ENCODE results near the gene LKAAEAR1. TPM values are rescaled to one million over a fixed set of nuclear protein-coding genes. Genes with fewer than 3 reads are reported as not detected.

The LKAAEAR1 gene
- total RNA-seq, 4 donors from 2014 or later = not detected

- Histone ChIP-seq H3K36me3 (no peaks in the 10 kb centered on the region), H3K4me1 (peaks cover 0 to 10% of the 10 kb centered on the region in 2 donors), H3K9me3 (no peaks in the 10 kb centered on the region), H3K4me3 (no peak overlapping the region), H3K27ac (no peak overlapping the region), H3K27me3 (peaks cover 24 to 25% (median 25%) of the 10 kb centered on the region in 3 donors)
- ATAC-seq = no peak
- in situ Hi-C loops (cut with MboI; ENCODE audit: low sequenced_read_pairs in 4 of 4) = no loop called here
- TF ChIP-seq POLR2A (IDR thresholded peaks at IDR 0.05) (no peak), CTCF (IDR thresholded peaks at IDR 0.05 in 4 of 5, conservative IDR thresholded peaks at IDR 0.05 in 1 of 5) (no peak)
- intact Hi-C loops (cut with DNase I; ENCODE audit: low total_unique reads) = no loop called here
- DNase-seq = peak in 1 of 2 donors; percentile 8
These were observed 22.3 kb upstream of the LKAAEAR1 start for GRCh38 chr20:64106435-64106961.

GRCh38 chr20:64105846-64106434, 21.7 kb upstream of the LKAAEAR1 start:
- Histone ChIP-seq H3K4me1 (peaks cover 0 to 10% of the 10 kb centered on the region in 2 donors), H3K27ac (no peak overlapping the region), H3K36me3 (no peaks in the 10 kb centered on the region), H3K9me3 (no peaks in the 10 kb centered on the region), H3K4me3 (no peak overlapping the region), H3K27me3 (peaks cover 30 to 31% (median 30%) of the 10 kb centered on the region in 3 donors)
- intact Hi-C loops (cut with DNase I; ENCODE audit: low total_unique reads) = no loop called here
- no peak for TF ChIP-seq POLR2A (IDR thresholded peaks at IDR 0.05)
- no peak for TF ChIP-seq CTCF (IDR thresholded peaks at IDR 0.05 in 4 of 5, conservative IDR thresholded peaks at IDR 0.05 in 1 of 5)
- DNase-seq = peak in 1 of 2 donors; percentile 3
- in situ Hi-C loops (cut with MboI; ENCODE audit: low sequenced_read_pairs in 4 of 4) = no loop called here
- ATAC-seq = no peak

GRCh38 chr20:64104667-64105451, 20.7 kb upstream of the LKAAEAR1 start:
- DNase-seq (peak in 1 of 2 donors; percentile 4), ATAC-seq (no peak)
- Histone ChIP-seq H3K4me1 (peaks cover 0 to 10% of the 10 kb centered on the region in 2 donors), H3K27me3 (peaks cover 35 to 40% (median 36%) of the 10 kb centered on the region in 3 donors), H3K36me3 (no peaks in the 10 kb centered on the region), H3K27ac (no peak overlapping the region), H3K9me3 (no peaks in the 10 kb centered on the region), H3K4me3 (no peak overlapping the region)
- no peak for TF ChIP-seq CTCF (IDR thresholded peaks at IDR 0.05 in 4 of 5, conservative IDR thresholded peaks at IDR 0.05 in 1 of 5)
- no peak for TF ChIP-seq POLR2A (IDR thresholded peaks at IDR 0.05)
- in situ Hi-C loops (cut with MboI; ENCODE audit: low sequenced_read_pairs in 4 of 4) (no loop called here), intact Hi-C loops (cut with DNase I; ENCODE audit: low total_unique reads) (no loop called here)

GRCh38 chr20:64103871-64104666, 19.9 kb upstream of the LKAAEAR1 start:
- H3K9me3 ChIP-seq = no peaks in the 10 kb centered on the region
- H3K27me3 ChIP-seq = peaks cover 35 to 43% (median 43%) of the 10 kb centered on the region in 3 donors
- H3K36me3 ChIP-seq = no peaks in the 10 kb centered on the region
- in situ Hi-C loops (cut with MboI; ENCODE audit: low sequenced_read_pairs in 4 of 4) = no loop called here
- DNase-seq (peak in 1 of 2 donors; percentile 6), ATAC-seq (no peak)
- no peak overlapping the region for H3K4me3 ChIP-seq
- TF ChIP-seq POLR2A (IDR thresholded peaks at IDR 0.05) = no peak
- TF ChIP-seq CTCF (IDR thresholded peaks at IDR 0.05 in 4 of 5, conservative IDR thresholded peaks at IDR 0.05 in 1 of 5) = no peak
- H3K27ac ChIP-seq = no peak overlapping the region
- H3K4me1 ChIP-seq = peaks cover 0 to 10% of the 10 kb centered on the region in 2 donors
- intact Hi-C loops (cut with DNase I; ENCODE audit: low total_unique reads) = no loop called here
